GM18861 (cell line): Measurements from ENCODE around the gene PPP1R9B.

ENCODE experiments used
- ATAC-seq: cut with Tn5 transposase; IDR thresholded peaks from one replicate; pipeline ENCODE4 v1.9.1; 2021; ENCODE audit not compliant: unreplicated experiment

The PPP1R9B gene

GRCh38 chr17:50173335-50173941, 23.0 kb upstream of the PPP1R9B start:
- ATAC-seq = no peak

- no peak for ATAC-seq
Measured at GRCh38 chr17:50172936-50173334, 22.5 kb upstream of the PPP1R9B start.

- ATAC-seq = no peak
Measured at GRCh38 chr17:50172130-50172529, 21.7 kb upstream of the PPP1R9B start.

DNA sequence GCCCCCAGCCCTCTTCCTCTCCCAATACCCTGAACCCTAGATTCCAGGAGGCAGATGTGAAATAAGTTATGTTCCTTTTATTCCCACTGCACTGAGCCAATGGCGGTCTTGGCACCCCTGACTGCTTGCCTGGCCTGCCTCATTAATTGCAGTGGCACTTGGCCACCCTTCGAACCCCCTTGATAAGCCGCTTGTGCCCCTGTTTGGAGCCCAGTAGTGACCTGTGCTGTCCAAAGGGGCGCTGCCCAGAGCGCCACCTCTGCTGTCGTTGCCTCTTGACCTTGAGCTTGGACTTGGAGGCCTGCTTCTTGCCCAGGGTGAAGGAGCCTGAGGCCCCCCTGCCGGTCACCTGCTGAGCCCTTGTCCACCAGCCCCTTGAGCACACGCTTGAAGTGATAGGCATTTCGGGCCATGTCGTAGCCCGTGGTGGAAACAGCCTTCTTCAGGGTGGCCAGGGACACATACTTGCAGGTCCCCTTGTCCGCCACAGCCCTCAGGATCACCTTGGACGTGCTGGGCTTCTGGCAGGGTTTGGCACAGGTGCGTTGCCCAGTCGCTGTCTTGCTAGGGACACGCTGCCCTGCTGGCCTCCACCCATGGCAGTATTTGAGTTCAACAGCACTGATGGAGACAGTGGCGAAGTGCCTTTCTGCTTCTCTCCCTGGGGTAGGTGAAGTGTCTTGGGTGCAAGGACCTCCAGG, 21.0 kb upstream of the PPP1R9B start:
- ATAC-seq = no peak

DNA sequence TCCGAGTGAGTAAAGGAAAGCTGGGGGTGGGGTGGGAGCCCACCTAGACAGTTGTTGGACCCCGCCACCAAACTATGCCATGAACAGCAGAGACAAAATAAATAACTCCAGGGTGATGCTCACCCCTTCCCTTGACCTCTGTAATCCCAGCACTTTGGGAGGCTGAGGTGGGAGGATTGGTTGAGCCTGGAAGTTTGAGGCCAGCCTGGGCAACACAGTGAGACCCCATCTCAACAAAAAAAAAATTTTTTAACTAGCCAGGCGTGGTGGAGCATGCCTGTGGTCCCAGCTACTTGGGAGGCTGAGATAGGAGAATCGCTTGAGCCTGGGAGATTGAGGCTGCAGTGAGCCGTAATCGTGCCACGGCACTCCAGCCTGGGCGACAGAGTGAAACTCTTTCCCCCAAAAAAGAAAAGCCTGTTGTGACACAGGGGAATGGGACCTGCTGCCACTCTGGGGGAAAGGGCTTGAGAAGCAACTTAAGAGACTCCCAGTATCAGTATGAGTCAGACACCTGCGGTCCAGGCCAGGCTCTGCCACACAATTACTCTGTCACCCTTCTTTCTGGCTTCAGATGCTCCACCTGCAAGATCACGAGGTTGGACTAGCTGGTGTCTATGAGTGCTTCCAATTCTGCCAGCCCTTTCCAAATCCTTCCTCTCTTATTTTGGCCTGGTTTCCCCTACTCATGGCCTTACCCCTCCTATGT, 20.3 kb upstream of the PPP1R9B start:
- ATAC-seq = peak; percentile 58

DNA sequence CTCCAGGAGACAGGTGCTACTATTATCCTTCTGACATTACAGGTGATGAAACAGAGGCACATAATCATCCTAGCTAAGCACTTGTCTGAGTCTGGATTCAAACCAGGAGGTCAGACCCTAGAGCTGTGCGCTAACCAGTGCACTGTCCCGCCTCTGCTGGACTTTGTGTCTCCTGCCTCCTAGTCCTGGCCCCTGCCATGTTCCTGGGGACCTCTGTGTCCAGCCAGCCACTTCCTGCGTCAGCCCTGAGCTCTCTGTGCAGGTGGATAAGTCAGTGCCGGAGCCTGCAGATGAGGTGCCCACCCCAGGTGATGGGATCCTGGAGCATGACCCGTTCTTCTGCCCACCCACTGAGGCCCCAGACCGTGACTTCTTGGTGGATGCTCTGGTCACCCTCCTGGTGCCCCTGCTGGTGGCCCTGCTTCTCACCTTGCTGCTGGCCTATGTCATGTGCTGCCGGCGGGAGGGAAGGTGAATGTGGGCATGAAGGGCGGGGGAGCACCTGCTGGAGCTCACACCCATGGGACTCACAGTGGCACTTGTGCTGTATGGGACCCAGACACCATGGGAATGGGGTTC, 19.5 kb upstream of the PPP1R9B start:
- no peak for ATAC-seq

GRCh38 chr17:50169121-50169764, 18.8 kb upstream of the PPP1R9B start:
- no peak for ATAC-seq

DNA sequence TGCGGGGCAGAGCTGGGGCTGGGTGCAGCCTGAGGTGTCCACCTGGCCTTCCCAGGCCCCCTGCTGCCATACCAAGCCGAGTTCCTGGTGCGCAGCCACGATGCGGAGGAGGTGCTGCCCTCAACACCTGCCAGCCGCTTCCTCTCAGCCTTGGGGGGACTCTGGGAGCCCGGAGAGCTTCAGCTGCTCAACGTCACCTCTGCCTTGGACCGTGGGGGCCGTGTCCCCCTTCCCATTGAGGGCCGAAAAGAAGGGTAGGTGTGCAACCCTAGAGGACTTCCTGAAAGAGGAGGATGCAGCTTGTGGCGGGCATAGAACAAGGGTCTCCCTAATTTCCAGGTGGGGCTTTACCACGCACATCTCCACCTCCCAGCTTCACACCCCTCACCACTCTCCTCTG, 17.8 kb upstream of the PPP1R9B start:
- no peak for ATAC-seq

GRCh38 chr17:50167371-50167770, 16.9 kb upstream of the PPP1R9B start:
- no peak for ATAC-seq

- no peak for ATAC-seq
Measured at GRCh38 chr17:50166518-50167181, 16.2 kb upstream of the PPP1R9B start.

- ATAC-seq = no peak
Measured at GRCh38 chr17:50165867-50166517, 15.5 kb upstream of the PPP1R9B start, which contains the start of gene SGCA. Gene SGCA, plus strand, starts transcription at chr17:50166005. Its CDS starts 36 bp downstream, at chr17:50166041.

DNA sequence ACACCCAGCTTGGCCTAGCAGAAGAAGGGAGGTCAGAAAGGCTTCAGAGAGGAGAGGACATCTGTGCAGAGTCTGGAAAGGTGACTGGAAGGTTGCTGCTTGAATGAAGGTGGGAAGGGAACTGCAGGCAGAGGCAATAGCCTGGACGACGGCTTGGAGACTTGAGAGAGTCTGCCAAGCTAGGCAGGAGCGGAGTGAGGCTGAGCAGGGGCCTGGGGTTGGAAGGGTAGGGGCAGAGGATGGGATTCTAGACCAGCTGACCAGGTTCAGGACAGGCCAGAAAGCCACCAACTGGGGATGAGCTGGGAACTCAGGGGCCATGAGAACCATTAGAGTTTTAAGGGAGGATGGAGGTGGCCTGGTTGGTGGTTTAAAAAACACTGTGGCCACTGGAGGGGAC, 15.0 kb upstream of the PPP1R9B start:
- no peak for ATAC-seq

DNA sequence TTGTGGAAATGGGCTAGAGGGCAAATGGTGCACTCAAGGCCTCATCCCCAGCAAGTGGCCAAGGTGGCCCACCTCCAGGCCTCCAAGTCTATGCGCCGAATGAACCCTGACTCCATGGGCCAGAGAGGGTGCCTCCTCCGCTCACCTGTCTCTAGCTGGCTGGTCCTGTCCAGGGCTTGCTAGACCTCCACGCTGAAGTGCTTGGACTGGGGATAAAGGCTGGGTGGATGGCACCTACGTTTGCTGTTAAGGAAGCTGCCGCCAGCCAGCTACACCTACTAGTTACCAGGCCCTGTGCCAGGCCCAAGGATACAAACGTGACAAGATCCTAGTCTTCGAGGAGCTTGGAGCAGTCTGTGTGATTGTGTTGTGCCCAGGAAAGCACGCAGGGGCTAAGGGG, 14.6 kb upstream of the PPP1R9B start:
- no peak for ATAC-seq

GRCh38 chr17:50164697-50164988, 14.2 kb upstream of the PPP1R9B start:
- ATAC-seq = no peak

DNA sequence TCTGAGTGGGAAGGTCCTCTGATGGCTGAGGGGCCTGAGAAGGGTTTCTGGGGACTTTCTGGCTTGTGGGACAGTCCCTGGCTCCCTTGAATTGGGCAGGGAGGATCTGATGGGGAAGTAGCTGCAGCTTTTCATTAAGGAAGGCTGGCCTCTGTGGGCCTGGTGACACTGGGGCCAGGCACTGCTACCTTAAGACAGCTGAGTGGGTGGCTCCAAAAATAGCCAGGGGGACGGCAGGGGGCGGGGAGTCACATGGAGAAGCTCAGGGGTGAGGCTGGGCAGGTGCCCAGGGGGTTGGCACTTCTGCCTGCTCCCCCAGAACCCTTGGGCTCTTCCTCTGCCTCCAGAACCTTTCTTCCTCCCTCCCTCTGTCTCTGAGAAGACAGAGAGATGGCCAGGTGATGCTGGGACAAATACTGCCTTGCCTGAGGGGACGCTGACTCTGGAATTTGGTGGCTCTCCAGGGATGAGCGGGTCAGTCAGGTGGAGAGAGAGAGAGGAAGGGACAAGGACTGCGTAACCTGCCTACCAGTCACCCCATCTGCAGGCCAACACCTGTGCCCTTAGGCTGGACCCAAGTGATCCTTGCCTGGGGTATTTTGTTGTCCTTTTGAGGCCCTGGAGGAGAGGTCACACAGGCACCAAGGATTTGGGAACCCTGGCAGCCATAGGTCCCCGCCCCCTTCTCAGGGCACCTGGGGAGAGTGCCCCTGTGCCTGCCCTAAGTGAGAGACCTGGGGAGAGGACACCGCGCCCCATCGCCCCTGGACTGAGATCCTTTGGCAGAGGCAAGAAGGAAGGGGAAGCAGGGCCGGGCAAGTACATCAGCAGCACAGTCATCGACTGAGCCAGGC, 13.6 kb upstream of the PPP1R9B start:
- no peak for ATAC-seq

- ATAC-seq = no peak
Measured at GRCh38 chr17:50162466-50163254, 12.2 kb upstream of the PPP1R9B start.

- ATAC-seq = no peak
Measured at GRCh38 chr17:50161911-50162288, 11.4 kb upstream of the PPP1R9B start.

DNA sequence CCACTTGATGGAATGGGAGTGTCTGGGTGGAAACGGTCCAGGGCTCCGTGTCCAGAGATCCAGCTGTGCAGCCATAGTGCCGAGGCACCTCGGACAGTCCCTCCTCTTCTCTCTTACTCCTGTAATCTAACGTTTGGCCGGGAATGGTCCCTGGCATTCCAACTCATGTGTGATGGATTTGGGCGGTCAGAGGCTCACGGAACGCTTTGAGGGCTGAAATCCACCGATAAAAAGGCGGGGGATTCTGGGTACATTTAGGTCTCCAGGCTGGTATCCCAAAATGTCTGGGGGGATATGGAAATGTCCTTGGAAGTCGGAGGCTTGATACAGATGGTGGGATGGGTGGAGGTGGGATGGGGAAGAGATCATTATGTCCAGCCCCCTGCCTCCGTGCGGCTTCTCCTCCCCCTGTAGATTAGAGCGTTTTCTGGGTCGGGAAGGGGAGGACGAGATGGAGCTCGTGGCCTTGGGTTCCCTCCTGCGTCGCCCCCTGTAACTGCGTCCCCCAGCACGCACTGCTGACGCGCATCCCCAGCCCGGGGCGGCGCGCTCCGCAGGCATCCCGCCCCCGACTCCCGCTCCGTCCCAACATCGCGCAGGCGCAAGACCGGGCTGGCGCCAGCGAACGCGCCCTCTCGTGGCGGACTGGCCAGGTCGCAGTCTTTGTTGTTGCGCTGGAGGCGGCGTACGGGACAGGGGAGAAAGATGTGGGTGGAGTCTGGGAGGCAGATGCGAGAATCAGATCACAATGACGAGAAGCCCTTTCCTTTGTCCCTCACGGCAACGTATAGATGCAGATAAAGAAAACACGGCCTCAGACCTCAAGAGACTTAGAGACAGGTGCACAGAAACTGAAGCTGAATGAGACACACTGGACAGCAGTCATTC, 10.8 kb upstream of the PPP1R9B start:
- peak; percentile 70 for ATAC-seq
